Astrocyte (in vitro differentiated cells and primary cell): ENCODE data around the gene CDK6. TPM values are rescaled to one million over a fixed set of nuclear protein-coding genes. Genes with fewer than 3 reads are reported as not detected.

Source experiments
- DNase-seq: peaks from one replicate; pipeline ENCODE4 v3.0.0-alpha.2; 2010; ENCODE audit warnings: low read depth
- FAIRE-seq: peaks from 2 replicates; lab custom pipeline; 2011; peaks lifted over from hg19 to GRCh38; lab: Jason Lieb, UNC
- H2AFZ ChIP-seq: 2 replicates; pipeline ENCODE4 v1.6.0; 2012; ENCODE audit warnings: low read depth, low read length, inconsistent platforms
- H3K27ac ChIP-seq: 2 replicates; pipeline ENCODE4 v1.5.1; 2011; ENCODE audit warnings: low read depth, low read length, inconsistent platforms
- H3K27me3 ChIP-seq: 2 replicates; pipeline ENCODE4 v1.6.0; 2011; ENCODE audit warnings: low read length, inconsistent platforms; ENCODE audit not compliant: insufficient read depth
- H3K36me3 ChIP-seq: 2 replicates; pipeline ENCODE4 v1.5.1; 2011; ENCODE audit warnings: low read length, inconsistent platforms; ENCODE audit not compliant: insufficient read depth
- H3K4me1 ChIP-seq: 2 replicates; pipeline ENCODE4 v1.5.1; 2011; ENCODE audit warnings: low read length, inconsistent platforms; ENCODE audit not compliant: insufficient read depth
- H3K4me2 ChIP-seq: 2 replicates; pipeline ENCODE4 v1.6.0; 2012; ENCODE audit warnings: low read length, inconsistent platforms
- H3K4me3 ChIP-seq: 2 replicates; pipeline ENCODE4 v1.5.1; 2011; ENCODE audit warnings: low read depth, mild to moderate bottlenecking, low read length, inconsistent platforms; ENCODE audit not compliant: insufficient read depth
- H3K79me2 ChIP-seq: 2 replicates; pipeline ENCODE4 v1.6.0; 2012; ENCODE audit warnings: mild to moderate bottlenecking, low read length, inconsistent platforms; ENCODE audit not compliant: insufficient read depth
- H3K9ac ChIP-seq: 2 replicates; pipeline ENCODE4 v1.6.0; 2012; ENCODE audit warnings: mild to moderate bottlenecking, low read length, inconsistent platforms
- H3K9me3 ChIP-seq: 2 replicates; pipeline ENCODE4 v1.5.1; 2012; ENCODE audit warnings: low read depth, mild to moderate bottlenecking, low read length, inconsistent platforms; ENCODE audit not compliant: insufficient read depth
- H4K20me1 ChIP-seq: 2 replicates; pipeline ENCODE4 v1.6.0; 2012; ENCODE audit warnings: low read length, inconsistent platforms; ENCODE audit not compliant: insufficient read depth
- H3K27ac Mint-ChIP-seq: one replicate; pipeline ENCODE4 v1.8.0; 2021; ENCODE audit warnings: mild to moderate bottlenecking, mixed read lengths; ENCODE audit not compliant: unreplicated experiment
- H3K27me3 Mint-ChIP-seq: one replicate; pipeline ENCODE4 v1.8.0; 2021; ENCODE audit warnings: low read depth, mixed read lengths; ENCODE audit not compliant: unreplicated experiment
- H3K36me3 Mint-ChIP-seq: one replicate; pipeline ENCODE4 v1.8.0; 2021; ENCODE audit warnings: low read depth, mixed read lengths; ENCODE audit not compliant: unreplicated experiment
- H3K4me1 Mint-ChIP-seq: one replicate; pipeline ENCODE4 v1.8.0; 2021; ENCODE audit warnings: low read depth, mixed read lengths; ENCODE audit not compliant: unreplicated experiment
- H3K4me3 Mint-ChIP-seq: one replicate; pipeline ENCODE4 v1.8.0; 2021; ENCODE audit warnings: mild to moderate bottlenecking, moderate library complexity, mixed read lengths; ENCODE audit not compliant: unreplicated experiment
- H3K9me3 Mint-ChIP-seq: one replicate; pipeline ENCODE4 v1.8.0; 2021; ENCODE audit warnings: mild to moderate bottlenecking, mixed read lengths; ENCODE audit not compliant: unreplicated experiment
- CTCF ChIP-seq: IDR thresholded peaks from 2 replicates; pipeline ENCODE4 v1.5.1; 2011; ENCODE audit warnings: low read depth, mild to moderate bottlenecking, inconsistent platforms, low read length, moderate library complexity; ENCODE audit not compliant: insufficient read depth
- EZH2 ChIP-seq: IDR thresholded peaks from 2 replicates; pipeline ENCODE4 v1.6.1; 2012; ENCODE audit warnings: mild to moderate bottlenecking, low read length, inconsistent platforms; ENCODE audit not compliant: insufficient read depth
- total RNA-seq: library from RNA; stranded (reverse); gene quantifications from 2 replicates; pipeline ENCODE4 v1.2.1, GENCODE V29; 2021

CDK6 gene
- total RNA-seq, 1 donor from 2014 or later: 160 TPM

- H3K36me3 ChIP-seq: peaks cover 20% of the 10 kb centered on the region
- Mint-ChIP-seq H3K36me3 (peaks cover 17% of the 10 kb centered on the region), H3K4me1 (peaks cover 31% of the 10 kb centered on the region), H3K4me3 (no peak overlapping the region), H3K9me3 (peaks cover 1% of the 10 kb centered on the region), H3K27ac (no peak overlapping the region), H3K27me3 (no peaks in the 10 kb centered on the region)
- peaks cover 38% of the 10 kb centered on the region for H3K4me1 ChIP-seq
- no peaks in the 10 kb centered on the region for H4K20me1 ChIP-seq
- H3K79me2 ChIP-seq: peaks cover 76% of the 10 kb centered on the region
- no peaks in the 10 kb centered on the region for H3K9me3 ChIP-seq
- DNase-seq (no peak), FAIRE-seq (no peak)
- H3K4me3 ChIP-seq: no peak overlapping the region
- H3K4me2 ChIP-seq: no peak overlapping the region
- H3K27ac ChIP-seq: no peak overlapping the region
- H3K27me3 ChIP-seq: no peaks in the 10 kb centered on the region
- H2AFZ ChIP-seq: no peak overlapping the region
- no peak overlapping the region for H3K9ac ChIP-seq
- TF ChIP-seq CTCF: no peak
- TF ChIP-seq EZH2: no peak
These were observed 115.6 kb downstream of the CDK6 start for GRCh38 chr7:92720604-92721350.

- H3K9ac ChIP-seq: peak overlapping the region; percentile 81
- H3K36me3 ChIP-seq: peaks cover 2% of the 10 kb centered on the region
- H3K4me3 ChIP-seq: peak overlapping the region; percentile 54
- peak; percentile 82 for DNase-seq
- H3K4me2 ChIP-seq: peak overlapping the region; percentile 86
- H3K27me3 ChIP-seq: no peaks in the 10 kb centered on the region
- no peaks in the 10 kb centered on the region for H3K9me3 ChIP-seq
- H3K9me3 Mint-ChIP-seq: no peaks in the 10 kb centered on the region
- no peak for TF ChIP-seq CTCF
- TF ChIP-seq EZH2: no peak
- H3K27me3 Mint-ChIP-seq: no peaks in the 10 kb centered on the region
- H2AFZ ChIP-seq: no peak overlapping the region
- FAIRE-seq: no peak
- H3K27ac ChIP-seq: peak overlapping the region; percentile 90
- H4K20me1 ChIP-seq: no peaks in the 10 kb centered on the region
- peak overlapping the region; percentile 30 for H3K27ac Mint-ChIP-seq
- H3K4me1 ChIP-seq: peaks cover 30% of the 10 kb centered on the region
- peaks cover 21% of the 10 kb centered on the region for H3K36me3 Mint-ChIP-seq
- H3K4me1 Mint-ChIP-seq: peaks cover 27% of the 10 kb centered on the region
- no peak overlapping the region for H3K4me3 Mint-ChIP-seq
- H3K79me2 ChIP-seq: peaks cover 85% of the 10 kb centered on the region
These were observed 118.2 kb downstream of the CDK6 start for GRCh38 chr7:92717993-92718716.

- Mint-ChIP-seq H3K27me3 (no peaks in the 10 kb centered on the region), H3K9me3 (no peaks in the 10 kb centered on the region), H3K4me1 (peaks cover 22% of the 10 kb centered on the region), H3K36me3 (peaks cover 21% of the 10 kb centered on the region), H3K4me3 (no peak overlapping the region), H3K27ac (no peak overlapping the region)
- Histone ChIP-seq H3K36me3 (peaks cover 2% of the 10 kb centered on the region), H3K79me2 (peaks cover 87% of the 10 kb centered on the region), H3K4me2 (peak overlapping the region; percentile 86), H3K9ac (peak overlapping the region; percentile 81), H3K4me1 (peaks cover 25% of the 10 kb centered on the region), H3K27ac (peak overlapping the region; percentile 90), H2AFZ (no peak overlapping the region), H3K4me3 (peak overlapping the region; percentile 54), H3K9me3 (no peaks in the 10 kb centered on the region), H3K27me3 (no peaks in the 10 kb centered on the region), H4K20me1 (no peaks in the 10 kb centered on the region)
- TF ChIP-seq EZH2: no peak
- no peak for TF ChIP-seq CTCF
- peak; percentile 80 for DNase-seq
- no peak for FAIRE-seq
These were observed 118.8 kb downstream of the CDK6 start for GRCh38 chr7:92717623-92717992.
